ENCODE results near the gene IKZF3.
A peak's percentile ranks its signal among the peaks of the same experiment; 100 is the strongest.

The IKZF3 gene

GRCh38 chr17:39755554-39756379 lies 108.3 kb downstream of the IKZF3 start:
- CTCF ChIA-PET = interaction anchor here (0.8 to 2.5 kb wide), 5 partner anchors 11 to 102 kb away, joined by 3 to 8 read pairs (median 4); no protein-coding TSS in a partner anchor
- H3K27me3 ChIP-seq (replicated peaks in 2 of 5; ENCODE audit: control insufficient read depth in 4 of 5, insufficient read depth in 5 of 5, low read length in 4 of 5) = peaks cover 0 to 3% (median 0%) of the 10 kb centered on the region in 5 experiments
- DNase-seq = peak; percentile 29 to 78 (median 62)
- WGBS (ENCODE audit: insufficient coverage) = 34% methylated on average over 5 of the region's 18 CpGs
- H3K27ac ChIP-seq (ENCODE audit: insufficient read depth in 1 of 2, low read depth in 1 of 2, low read length in 2 of 2, poor library complexity in 1 of 2, severe bottlenecking in 2 of 2) = peak overlapping the region in 1 of 2 experiments; percentile 49
- peak overlapping the region in 1 of 7 experiments; percentile 31 for H3K4me3 ChIP-seq (ENCODE audit: control insufficient read depth in 1 of 7, extremely low read depth in 1 of 7, insufficient read depth in 4 of 7, low read depth in 2 of 7, low read length in 6 of 7)
- no peaks in the 10 kb centered on the region for H3K36me3 ChIP-seq (ENCODE audit: control insufficient read depth in 4 of 4, insufficient read depth in 4 of 4, low read length in 3 of 4)
- no peaks in the 10 kb centered on the region for H3K9me3 ChIP-seq (ENCODE audit: control extremely low read depth in 1 of 5, control insufficient read depth in 4 of 5, insufficient read depth in 2 of 5, low read depth in 1 of 5, low read length in 4 of 5)
- POLR2A ChIA-PET = interaction anchor here (0.6 kb wide), 1 partner anchor 283 kb away, joined by 3 read pairs; no protein-coding TSS in a partner anchor
- H3K4me1 ChIP-seq (ENCODE audit: control extremely low read depth in 1 of 4, control insufficient read depth in 4 of 4, insufficient read depth in 4 of 4, low read length in 3 of 4) = peaks cover 9 to 52% (median 45%) of the 10 kb centered on the region in 4 experiments

GRCh38 chr17:39754958-39755553 lies 109.1 kb downstream of the IKZF3 start:
- peak overlapping the region in 4 of 7 experiments; percentile 63 to 74 (median 70) for H3K4me3 ChIP-seq (ENCODE audit: control insufficient read depth in 1 of 7, extremely low read depth in 1 of 7, insufficient read depth in 4 of 7, low read depth in 2 of 7, low read length in 6 of 7)
- peaks cover 9 to 52% (median 45%) of the 10 kb centered on the region in 4 experiments for H3K4me1 ChIP-seq (ENCODE audit: control extremely low read depth in 1 of 4, control insufficient read depth in 4 of 4, insufficient read depth in 4 of 4, low read length in 3 of 4)
- H3K36me3 ChIP-seq (ENCODE audit: control insufficient read depth in 4 of 4, insufficient read depth in 4 of 4, low read length in 3 of 4) = no peaks in the 10 kb centered on the region
- peak overlapping the region; percentile 7 to 58 for H3K27ac ChIP-seq (ENCODE audit: insufficient read depth in 1 of 2, low read depth in 1 of 2, low read length in 2 of 2, poor library complexity in 1 of 2, severe bottlenecking in 2 of 2)
- WGBS (ENCODE audit: insufficient coverage) = 44% methylated on average over 11 of the region's 21 CpGs
- DNase-seq = no peak
- H3K9me3 ChIP-seq (ENCODE audit: control extremely low read depth in 1 of 5, control insufficient read depth in 4 of 5, insufficient read depth in 2 of 5, low read depth in 1 of 5, low read length in 4 of 5) = no peaks in the 10 kb centered on the region
- H3K27me3 ChIP-seq (replicated peaks in 2 of 5; ENCODE audit: control insufficient read depth in 4 of 5, insufficient read depth in 5 of 5, low read length in 4 of 5) = peaks cover 0 to 3% (median 1%) of the 10 kb centered on the region in 5 experiments
- ChIA-PET POLR2A (interaction anchor here (0.6 kb wide), 3 partner anchors 25 to 385 kb away, joined by 3 read pairs; no protein-coding TSS in a partner anchor), CTCF (interaction anchor here (0.7 to 2.5 kb wide), 7 partner anchors 12 to 131 kb away, joined by 3 to 8 read pairs (median 3); no protein-coding TSS in a partner anchor)

- peak overlapping the region; percentile 36 to 74 (median 63) for H3K4me3 ChIP-seq (ENCODE audit: control insufficient read depth in 1 of 7, extremely low read depth in 1 of 7, insufficient read depth in 4 of 7, low read depth in 2 of 7, low read length in 6 of 7)
- under 1% methylated on average over 60 of the region's 91 CpGs for WGBS (ENCODE audit: insufficient coverage)
- H3K36me3 ChIP-seq (ENCODE audit: control insufficient read depth in 4 of 4, insufficient read depth in 4 of 4, low read length in 3 of 4) = no peaks in the 10 kb centered on the region
- DNase-seq = peak; percentile 84 to 95 (median 92)
- H3K4me1 ChIP-seq (ENCODE audit: control extremely low read depth in 1 of 4, control insufficient read depth in 4 of 4, insufficient read depth in 4 of 4, low read length in 3 of 4) = peaks cover 9 to 52% (median 45%) of the 10 kb centered on the region in 4 experiments
- H3K27ac ChIP-seq (ENCODE audit: insufficient read depth in 1 of 2, low read depth in 1 of 2, low read length in 2 of 2, poor library complexity in 1 of 2, severe bottlenecking in 2 of 2) = peak overlapping the region; percentile 7 to 58
- ChIA-PET POLR2A (interaction anchor here (0.6 kb wide), 3 partner anchors 25 to 385 kb away, joined by 3 read pairs; no protein-coding TSS in a partner anchor), CTCF (interaction anchor here (0.7 to 2.5 kb wide), 7 partner anchors 11 to 130 kb away, joined by 3 to 12 read pairs (median 4); partner anchors contain the start of gene MIEN1)
- peaks cover 0 to 3% (median 0%) of the 10 kb centered on the region in 5 experiments for H3K27me3 ChIP-seq (replicated peaks in 2 of 5; ENCODE audit: control insufficient read depth in 4 of 5, insufficient read depth in 5 of 5, low read length in 4 of 5)
- no peaks in the 10 kb centered on the region for H3K9me3 ChIP-seq (ENCODE audit: control extremely low read depth in 1 of 5, control insufficient read depth in 4 of 5, insufficient read depth in 2 of 5, low read depth in 1 of 5, low read length in 4 of 5)
Observed at GRCh38 chr17:39754161-39754957, 109.8 kb downstream of the IKZF3 start.

GRCh38 chr17:39753514-39754160 lies 110.5 kb downstream of the IKZF3 start:
- WGBS (ENCODE audit: insufficient coverage) = 3% methylated on average over 54 of the region's 55 CpGs
- H3K27me3 ChIP-seq (replicated peaks in 2 of 5; ENCODE audit: control insufficient read depth in 4 of 5, insufficient read depth in 5 of 5, low read length in 4 of 5) = peaks cover 0 to 3% (median 0%) of the 10 kb centered on the region in 5 experiments
- H3K36me3 ChIP-seq (ENCODE audit: control insufficient read depth in 4 of 4, insufficient read depth in 4 of 4, low read length in 3 of 4) = no peaks in the 10 kb centered on the region
- peak overlapping the region in 6 of 7 experiments; percentile 36 to 74 (median 65) for H3K4me3 ChIP-seq (ENCODE audit: control insufficient read depth in 1 of 7, extremely low read depth in 1 of 7, insufficient read depth in 4 of 7, low read depth in 2 of 7, low read length in 6 of 7)
- H3K4me1 ChIP-seq (ENCODE audit: control extremely low read depth in 1 of 4, control insufficient read depth in 4 of 4, insufficient read depth in 4 of 4, low read length in 3 of 4) = peaks cover 8 to 52% (median 44%) of the 10 kb centered on the region in 4 experiments
- CTCF ChIA-PET = interaction anchor here (0.8 to 2.0 kb wide), 7 partner anchors 9 to 134 kb away, joined by 3 to 12 read pairs (median 4); partner anchors contain the start of gene MIEN1
- no peaks in the 10 kb centered on the region for H3K9me3 ChIP-seq (ENCODE audit: control extremely low read depth in 1 of 5, control insufficient read depth in 4 of 5, insufficient read depth in 2 of 5, low read depth in 1 of 5, low read length in 4 of 5)
- peak overlapping the region in 1 of 2 experiments; percentile 58 for H3K27ac ChIP-seq (ENCODE audit: insufficient read depth in 1 of 2, low read depth in 1 of 2, low read length in 2 of 2, poor library complexity in 1 of 2, severe bottlenecking in 2 of 2)
- DNase-seq = peak; percentile 79 to 89 (median 82)
- POLR2A ChIA-PET = interaction anchor here (0.7 kb wide), 1 partner anchor 173 kb away, joined by 3 read pairs; no protein-coding TSS in a partner anchor

GRCh38 chr17:39752241-39752881 lies 111.8 kb downstream of the IKZF3 start:
- POLR2A ChIA-PET = no interaction called here
- Histone ChIP-seq H3K4me1 (ENCODE audit: control extremely low read depth in 1 of 4, control insufficient read depth in 4 of 4, insufficient read depth in 4 of 4, low read length in 3 of 4) (peaks cover 2 to 41% (median 36%) of the 10 kb centered on the region in 4 experiments), H3K27me3 (replicated peaks in 2 of 5; ENCODE audit: control insufficient read depth in 4 of 5, insufficient read depth in 5 of 5, low read length in 4 of 5) (peaks cover 0 to 3% (median 0%) of the 10 kb centered on the region in 5 experiments), H3K4me3 (ENCODE audit: control insufficient read depth in 1 of 7, extremely low read depth in 1 of 7, insufficient read depth in 4 of 7, low read depth in 2 of 7, low read length in 6 of 7) (no peak overlapping the region), H3K27ac (ENCODE audit: insufficient read depth in 1 of 2, low read depth in 1 of 2, low read length in 2 of 2, poor library complexity in 1 of 2, severe bottlenecking in 2 of 2) (no peak overlapping the region), H3K36me3 (ENCODE audit: control insufficient read depth in 4 of 4, insufficient read depth in 4 of 4, low read length in 3 of 4) (no peaks in the 10 kb centered on the region), H3K9me3 (ENCODE audit: control extremely low read depth in 1 of 5, control insufficient read depth in 4 of 5, insufficient read depth in 2 of 5, low read depth in 1 of 5, low read length in 4 of 5) (no peaks in the 10 kb centered on the region)
- no peak for DNase-seq
- WGBS (ENCODE audit: insufficient coverage) = 87% methylated on average over 8 of the region's 13 CpGs
- CTCF ChIA-PET = interaction anchor here (0.7 to 2.0 kb wide), 9 partner anchors 8 to 132 kb away, joined by 3 to 12 read pairs (median 4); partner anchors contain the start of genes IKZF3 and MIEN1

Measured in common myeloid progenitor, CD34-positive (primary cell).